ENCODE data around the gene PNMA8C.
"Not testable (repeated sequence)": the region's sequence is repeated elsewhere in the genome, so short reads cannot be mapped to it uniquely, and the experiment has no call there.

The PNMA8C gene

GRCh38 chr19:46388311-46389095 is 40.2 kb downstream of the PNMA8C start:
- DNase-seq (ENCODE audit: low read depth) = no peak

- DNase-seq (ENCODE audit: low read depth) = no peak
Observed at GRCh38 chr19:46387713-46388130, 41.0 kb downstream of the PNMA8C start.

GRCh38 chr19:46386996-46387712 is 41.6 kb downstream of the PNMA8C start:
- DNase-seq (ENCODE audit: low read depth) = no peak

GRCh38 chr19:46386151-46386550 is 42.6 kb downstream of the PNMA8C start:
- DNase-seq (ENCODE audit: low read depth) = no peak

- no peak for DNase-seq (ENCODE audit: low read depth)
Observed at GRCh38 chr19:46385636-46386035, 43.1 kb downstream of the PNMA8C start.

- no peak for DNase-seq (ENCODE audit: low read depth)
Observed at GRCh38 chr19:46384396-46384795, 44.3 kb downstream of the PNMA8C start.

- DNase-seq (ENCODE audit: low read depth) = no peak
Observed at GRCh38 chr19:46383846-46384245, 44.9 kb downstream of the PNMA8C start.

- no peak for DNase-seq (ENCODE audit: low read depth)
Observed at GRCh38 chr19:46383171-46383815, 45.4 kb downstream of the PNMA8C start.

- no peak for DNase-seq (ENCODE audit: low read depth)
Observed at GRCh38 chr19:46381756-46382345, 46.9 kb downstream of the PNMA8C start.

GRCh38 chr19:46381346-46381745 is 47.4 kb downstream of the PNMA8C start:
- no peak for DNase-seq (ENCODE audit: low read depth)

- DNase-seq (ENCODE audit: low read depth) = no peak
Observed at GRCh38 chr19:46380690-46381089, 48.0 kb downstream of the PNMA8C start.

GRCh38 chr19:46378268-46378667 is 50.5 kb downstream of the PNMA8C start:
- DNase-seq (ENCODE audit: low read depth) = no peak

- no peak for DNase-seq (ENCODE audit: low read depth)
Observed at GRCh38 chr19:46376241-46377153, 52.2 kb downstream of the PNMA8C start.

GRCh38 chr19:46375476-46376067 is 53.2 kb downstream of the PNMA8C start:
- not testable (repeated sequence) for DNase-seq (ENCODE audit: low read depth)
